A673 (cell line): ENCODE results near the gene LRRC4C.

Source experiments
- CTCF ChIP-seq: fragments of 300-800, 200-600 bp; sonication (generic); conservative IDR thresholded peaks from 2 replicates; pipeline ENCODE4 v1.5.1; 2017; ENCODE audit warnings: low read depth, mild to moderate bottlenecking, antibody characterized with exemption, low read length, moderate library complexity, mixed read lengths
- EZH2 ChIP-seq: fragments of 200-600 bp; sonication (generic); IDR thresholded peaks from 2 replicates; pipeline ENCODE4 v1.6.1; 2017; ENCODE audit warnings: borderline replicate concordance, low read depth, mild to moderate bottlenecking, mixed read lengths, antibody characterized with exemption, low read length; ENCODE audit not compliant: poor library complexity, severe bottlenecking

GRCh38 chr11:41222236-41222635, 237.2 kb downstream of the LRRC4C start:
- no peak for TF ChIP-seq EZH2
- TF ChIP-seq CTCF = no peak
